ENCODE results near the gene HAUS7. TPM values are rescaled to one million over a fixed set of nuclear protein-coding genes. Genes with fewer than 3 reads are reported as not detected.
A peak's percentile ranks its signal among the peaks of the same experiment; 100 is the strongest.

The HAUS7 gene
- polyA plus RNA-seq, 3 donors from 2014 or later, result 36.3 to 49.5 (median 43.2) TPM

GRCh38 chrX:153464116-153464515 lies 6.3 kb downstream of the HAUS7 start:
- Mint-ChIP-seq H3K4me1 (peaks cover 0 to 3% of the 10 kb centered on the region in 2 donors), H3K27me3 (ENCODE audit: low read depth in 3 of 3) (no peaks in the 10 kb centered on the region), H3K9me3 (no peaks in the 10 kb centered on the region), H3K27ac (no peak overlapping the region), H3K4me3 (no peak overlapping the region), H3K36me3 (peaks cover 0 to 3% (median 3%) of the 10 kb centered on the region in 3 donors)
- DNase-seq, result no peak

GRCh38 chrX:153463556-153463955 lies 6.8 kb downstream of the HAUS7 start:
- Mint-ChIP-seq H3K4me1 (no peaks in the 10 kb centered on the region), H3K27ac (no peak overlapping the region), H3K36me3 (peaks cover 0 to 6% (median 5%) of the 10 kb centered on the region in 3 donors), H3K27me3 (ENCODE audit: low read depth in 3 of 3) (no peaks in the 10 kb centered on the region), H3K4me3 (no peak overlapping the region), H3K9me3 (no peaks in the 10 kb centered on the region)
- no peak for DNase-seq

- no peak overlapping the region for H3K4me3 Mint-ChIP-seq
- no peak for DNase-seq
Observed at GRCh38 chrX:153463031-153463430, 7.3 kb downstream of the HAUS7 start.

GRCh38 chrX:153462291-153462690 lies 8.1 kb downstream of the HAUS7 start:
- Mint-ChIP-seq H3K9me3 (no peaks in the 10 kb centered on the region), H3K27ac (no peak overlapping the region), H3K27me3 (ENCODE audit: low read depth in 3 of 3) (no peaks in the 10 kb centered on the region), H3K4me3 (no peak overlapping the region), H3K36me3 (peaks cover 0 to 6% (median 5%) of the 10 kb centered on the region in 3 donors), H3K4me1 (no peaks in the 10 kb centered on the region)
- no peak for DNase-seq

More at GRCh38 chrX:153463031-153463430, 7.3 kb downstream of the HAUS7 start:
- H3K36me3 Mint-ChIP-seq, result peaks cover 0 to 6% (median 5%) of the 10 kb centered on the region in 3 donors
- H3K27ac Mint-ChIP-seq, result no peak overlapping the region
- no peaks in the 10 kb centered on the region for H3K4me1 Mint-ChIP-seq
- no peaks in the 10 kb centered on the region for H3K27me3 Mint-ChIP-seq (ENCODE audit: low read depth in 3 of 3)
- no peaks in the 10 kb centered on the region for H3K9me3 Mint-ChIP-seq

- peak in 2 of 3 donors; percentile 29 to 38 for DNase-seq
- Mint-ChIP-seq H3K27ac (no peak overlapping the region), H3K9me3 (no peaks in the 10 kb centered on the region), H3K4me3 (no peak overlapping the region), H3K36me3 (peaks cover 0 to 6% (median 5%) of the 10 kb centered on the region in 3 donors), H3K27me3 (ENCODE audit: low read depth in 3 of 3) (peaks cover 0 to 3% (median 0%) of the 10 kb centered on the region in 3 donors), H3K4me1 (no peaks in the 10 kb centered on the region)
Observed at GRCh38 chrX:153460826-153461225, 9.6 kb downstream of the HAUS7 start.

GRCh38 chrX:153459986-153460385 lies 10.4 kb downstream of the HAUS7 start:
- Mint-ChIP-seq H3K4me3 (no peak overlapping the region), H3K9me3 (no peaks in the 10 kb centered on the region), H3K27me3 (ENCODE audit: low read depth in 3 of 3) (peaks cover 0 to 3% (median 0%) of the 10 kb centered on the region in 3 donors), H3K36me3 (peaks cover 0 to 6% (median 5%) of the 10 kb centered on the region in 3 donors), H3K27ac (no peak overlapping the region), H3K4me1 (no peaks in the 10 kb centered on the region)
- DNase-seq, result no peak

GRCh38 chrX:153458476-153458875 lies 11.9 kb downstream of the HAUS7 start:
- Mint-ChIP-seq H3K27me3 (ENCODE audit: low read depth in 3 of 3) (peaks cover 0 to 3% (median 0%) of the 10 kb centered on the region in 3 donors), H3K4me1 (no peaks in the 10 kb centered on the region), H3K9me3 (no peaks in the 10 kb centered on the region), H3K4me3 (no peak overlapping the region), H3K27ac (no peak overlapping the region), H3K36me3 (peaks cover 0 to 6% (median 5%) of the 10 kb centered on the region in 3 donors)
- no peak for DNase-seq

GRCh38 chrX:153457827-153458466 lies 12.4 kb downstream of the HAUS7 start:
- Mint-ChIP-seq H3K27me3 (ENCODE audit: low read depth in 3 of 3) (peaks cover 0 to 3% (median 0%) of the 10 kb centered on the region in 3 donors), H3K4me3 (no peak overlapping the region), H3K27ac (no peak overlapping the region), H3K9me3 (no peaks in the 10 kb centered on the region), H3K4me1 (no peaks in the 10 kb centered on the region), H3K36me3 (peaks cover 0 to 6% (median 5%) of the 10 kb centered on the region in 3 donors)
- no peak for DNase-seq

GRCh38 chrX:153457136-153457825 lies 13.1 kb downstream of the HAUS7 start:
- Mint-ChIP-seq H3K9me3 (no peaks in the 10 kb centered on the region), H3K4me3 (no peak overlapping the region), H3K4me1 (no peaks in the 10 kb centered on the region), H3K27ac (no peak overlapping the region), H3K27me3 (ENCODE audit: low read depth in 3 of 3) (peaks cover 0 to 4% (median 0%) of the 10 kb centered on the region in 3 donors), H3K36me3 (peaks cover 0 to 6% (median 5%) of the 10 kb centered on the region in 3 donors)
- DNase-seq, result no peak

- no peak overlapping the region for H3K27ac Mint-ChIP-seq
- H3K27me3 Mint-ChIP-seq (ENCODE audit: low read depth in 3 of 3), result peaks cover 0 to 4% (median 0%) of the 10 kb centered on the region in 3 donors
- no peaks in the 10 kb centered on the region for H3K9me3 Mint-ChIP-seq
- peaks cover 0 to 6% (median 5%) of the 10 kb centered on the region in 3 donors for H3K36me3 Mint-ChIP-seq
- no peaks in the 10 kb centered on the region for H3K4me1 Mint-ChIP-seq
- no peak overlapping the region for H3K4me3 Mint-ChIP-seq
- no peak for DNase-seq
Observed at GRCh38 chrX:153456704-153457103, 13.7 kb downstream of the HAUS7 start.

GRCh38 chrX:153456161-153456560 lies 14.2 kb downstream of the HAUS7 start:
- Mint-ChIP-seq H3K27ac (no peak overlapping the region), H3K4me1 (no peaks in the 10 kb centered on the region), H3K4me3 (no peak overlapping the region), H3K36me3 (peaks cover 0 to 6% (median 5%) of the 10 kb centered on the region in 3 donors), H3K27me3 (ENCODE audit: low read depth in 3 of 3) (peaks cover 0 to 4% (median 0%) of the 10 kb centered on the region in 3 donors), H3K9me3 (no peaks in the 10 kb centered on the region)
- DNase-seq, result no peak

- Mint-ChIP-seq H3K4me3 (no peak overlapping the region), H3K36me3 (peaks cover 0 to 6% (median 5%) of the 10 kb centered on the region in 3 donors), H3K27me3 (ENCODE audit: low read depth in 3 of 3) (peaks cover 0 to 4% (median 0%) of the 10 kb centered on the region in 3 donors), H3K4me1 (no peaks in the 10 kb centered on the region), H3K27ac (no peak overlapping the region), H3K9me3 (no peaks in the 10 kb centered on the region)
- no peak for DNase-seq
Observed at GRCh38 chrX:153455571-153455970, 14.8 kb downstream of the HAUS7 start.

GRCh38 chrX:153454901-153455550 lies 15.3 kb downstream of the HAUS7 start:
- H3K27ac Mint-ChIP-seq, result no peak overlapping the region
- H3K4me1 Mint-ChIP-seq, result no peaks in the 10 kb centered on the region
- H3K36me3 Mint-ChIP-seq, result peaks cover 0 to 6% (median 5%) of the 10 kb centered on the region in 3 donors
- H3K27me3 Mint-ChIP-seq (ENCODE audit: low read depth in 3 of 3), result peaks cover 0 to 6% (median 0%) of the 10 kb centered on the region in 3 donors
- DNase-seq, result no peak
- H3K9me3 Mint-ChIP-seq, result no peaks in the 10 kb centered on the region
- H3K4me3 Mint-ChIP-seq, result no peak overlapping the region

GRCh38 chrX:153450949-153451277 lies 19.5 kb downstream of the HAUS7 start:
- DNase-seq, result no peak
- Mint-ChIP-seq H3K4me3 (no peak overlapping the region), H3K9me3 (no peaks in the 10 kb centered on the region), H3K27me3 (ENCODE audit: low read depth in 3 of 3) (peaks cover 0 to 3% (median 0%) of the 10 kb centered on the region in 3 donors), H3K36me3 (no peaks in the 10 kb centered on the region), H3K4me1 (no peaks in the 10 kb centered on the region), H3K27ac (no peak overlapping the region)
